KMS-11 (cell line): ENCODE data around the gene ACOT11.

Source experiments
- H2AFZ ChIP-seq: fragments of 200-600 bp; sonication (generic); 2 replicates; pipeline ENCODE4 v1.6.1; 2016; ENCODE audit warnings: antibody characterized with exemption, mixed run types, low read depth
- H3K27ac ChIP-seq: fragments of 200-600 bp; sonication (generic); 2 replicates; pipeline ENCODE4 v1.6.1; 2016; ENCODE audit warnings: mild to moderate bottlenecking, mixed run types
- H3K27me3 ChIP-seq: fragments of 200-600 bp; sonication (generic); 2 replicates; pipeline ENCODE4 v1.6.1; 2017; ENCODE audit warnings: mild to moderate bottlenecking, low read depth, mixed run types, moderate library complexity; ENCODE audit not compliant: insufficient read depth
- H3K36me3 ChIP-seq: fragments of 200-600 bp; sonication (generic); 2 replicates; pipeline ENCODE4 v1.6.1; 2017; ENCODE audit warnings: mild to moderate bottlenecking, mixed run types; ENCODE audit not compliant: insufficient read depth
- H3K4me1 ChIP-seq: fragments of 200-600 bp; sonication (generic); 2 replicates; pipeline ENCODE4 v1.6.1; 2016; ENCODE audit warnings: mild to moderate bottlenecking, low read depth, mixed run types; ENCODE audit not compliant: poor library complexity, severe bottlenecking
- H3K4me2 ChIP-seq: fragments of 200-600 bp; sonication (generic); 2 replicates; pipeline ENCODE4 v1.7.0; 2016; ENCODE audit warnings: mild to moderate bottlenecking, mixed run types
- H3K4me3 ChIP-seq: fragments of 200-600 bp; sonication (generic); IDR thresholded peaks from 2 replicates; pipeline ENCODE4 v1.6.1; 2017; ENCODE audit warnings: low read depth, low read length, mixed read lengths; ENCODE audit not compliant: insufficient read depth
- H3K79me2 ChIP-seq: fragments of 200-600 bp; sonication (generic); 2 replicates; pipeline ENCODE4 v1.6.1; 2016; ENCODE audit warnings: low read depth, mixed run types; ENCODE audit not compliant: insufficient read depth
- H3K9ac ChIP-seq: fragments of 200-600 bp; sonication (generic); 2 replicates; pipeline ENCODE4 v1.6.1; 2016; ENCODE audit warnings: mild to moderate bottlenecking, mixed run types
- H4K20me1 ChIP-seq: fragments of 200-600 bp; sonication (generic); 2 replicates; pipeline ENCODE4 v1.6.1; 2016; ENCODE audit warnings: mild to moderate bottlenecking, mixed run types; ENCODE audit not compliant: insufficient read depth
- CTCF ChIP-seq: fragments of 200-600 bp; sonication (generic); conservative IDR thresholded peaks from 2 replicates; pipeline ENCODE4 v1.6.1; 2017; ENCODE audit warnings: low read depth, mild to moderate bottlenecking, antibody characterized with exemption, low read length, moderate library complexity, mixed read lengths

Gene ACOT11

GRCh38 chr1:54551891-54552290, 3.9 kb downstream of the ACOT11 start:
- Histone ChIP-seq H3K4me1 (no peaks in the 10 kb centered on the region), H2AFZ (no peak overlapping the region), H3K27ac (no peak overlapping the region), H3K4me2 (no peak overlapping the region), H3K9ac (no peak overlapping the region), H3K36me3 (no peaks in the 10 kb centered on the region), H3K4me3 (no peak overlapping the region), H3K27me3 (no peaks in the 10 kb centered on the region), H3K79me2 (no peaks in the 10 kb centered on the region), H4K20me1 (no peaks in the 10 kb centered on the region)
- no peak for TF ChIP-seq CTCF

- Histone ChIP-seq H3K4me3 (no peak overlapping the region), H3K9ac (no peak overlapping the region), H3K79me2 (no peaks in the 10 kb centered on the region), H3K4me2 (no peak overlapping the region), H3K27ac (no peak overlapping the region), H2AFZ (no peak overlapping the region), H3K27me3 (no peaks in the 10 kb centered on the region), H4K20me1 (no peaks in the 10 kb centered on the region), H3K36me3 (no peaks in the 10 kb centered on the region), H3K4me1 (no peaks in the 10 kb centered on the region)
- no peak for TF ChIP-seq CTCF
Observed at GRCh38 chr1:54553602-54554313, 5.7 kb downstream of the ACOT11 start.

- Histone ChIP-seq H3K4me3 (no peak overlapping the region), H2AFZ (no peak overlapping the region), H3K36me3 (no peaks in the 10 kb centered on the region), H3K4me1 (no peaks in the 10 kb centered on the region), H3K9ac (no peak overlapping the region), H4K20me1 (no peaks in the 10 kb centered on the region), H3K27me3 (no peaks in the 10 kb centered on the region), H3K79me2 (no peaks in the 10 kb centered on the region), H3K4me2 (no peak overlapping the region), H3K27ac (no peak overlapping the region)
- no peak for TF ChIP-seq CTCF
Observed at GRCh38 chr1:54556110-54556509, 8.1 kb downstream of the ACOT11 start.

GRCh38 chr1:54557671-54558355, 9.8 kb downstream of the ACOT11 start:
- Histone ChIP-seq H3K4me3 (no peak overlapping the region), H2AFZ (no peak overlapping the region), H3K4me1 (no peaks in the 10 kb centered on the region), H3K36me3 (no peaks in the 10 kb centered on the region), H3K27me3 (no peaks in the 10 kb centered on the region), H3K9ac (no peak overlapping the region), H4K20me1 (no peaks in the 10 kb centered on the region), H3K4me2 (no peak overlapping the region), H3K27ac (no peak overlapping the region), H3K79me2 (no peaks in the 10 kb centered on the region)
- TF ChIP-seq CTCF: no peak
